H1 (cell line): Measurements from ENCODE around the gene DAZAP1. TPM values are rescaled to one million over a fixed set of nuclear protein-coding genes. Genes with fewer than 3 reads are reported as not detected.

Experiments used
- CTCF ChIA-PET: fragments of 300-600 bp; sonication (Branson Sonifier 250); formaldehyde crosslinking; loops from one replicate; lab custom pipeline; 2021; ENCODE audit not compliant: partially characterized antibody; lab: Charles Lee
- POLR2A ChIA-PET: fragments of 300-600 bp; sonication (Branson Sonifier 250); formaldehyde crosslinking; loops from one replicate; lab custom pipeline; 2021; ENCODE audit warnings: inconsistent platforms; ENCODE audit not compliant: partially characterized antibody; lab: Charles Lee
- DNase-seq, 2 experiments: peaks; one replicate each; pipeline versions ENCODE4 v3.0.0 to v3.0.0-alpha.2; 2010 to 2022; ENCODE audit warnings: low spot score in 2 of 2, low read depth in 1 of 2, mixed read lengths in 1 of 2
- FAIRE-seq: peaks from 2 replicates; lab custom pipeline; 2011; peaks lifted over from hg19 to GRCh38; lab: Jason Lieb, UNC
- H2AFZ ChIP-seq: 2 replicates; pipeline ENCODE4 v1.8.1; 2012; ENCODE audit warnings: low read length, inconsistent platforms
- H2AK5ac ChIP-seq: 2 replicates; pipeline ENCODE4 v1.6.1; 2013; ENCODE audit warnings: low read depth, low read length
- H2BK120ac ChIP-seq: replicated peaks from 2 replicates; pipeline ENCODE3; 2013; ENCODE audit warnings: low read depth, low read length, inconsistent platforms
- H2BK12ac ChIP-seq: 2 replicates; pipeline ENCODE4 v1.6.1; 2013; ENCODE audit warnings: low read depth, low read length
- H2BK15ac ChIP-seq: 2 replicates; pipeline ENCODE4 v1.6.1; 2013; ENCODE audit warnings: low read length
- H2BK20ac ChIP-seq: 2 replicates; pipeline ENCODE4 v1.6.1; 2013; ENCODE audit warnings: low read length
- H2BK5ac ChIP-seq: 2 replicates; pipeline ENCODE4 v1.6.1; 2013; ENCODE audit warnings: low read depth, low read length
- H3K14ac ChIP-seq: 2 replicates; pipeline ENCODE4 v1.6.1; 2013; ENCODE audit warnings: inconsistent platforms; ENCODE audit not compliant: insufficient read length
- H3K18ac ChIP-seq: 2 replicates; pipeline ENCODE4 v1.6.1; 2013; ENCODE audit warnings: low read length; ENCODE audit errors: extremely low read depth
- H3K23ac ChIP-seq: 2 replicates; pipeline ENCODE4 v1.6.1; 2013; ENCODE audit warnings: inconsistent platforms; ENCODE audit not compliant: insufficient read length
- H3K23me2 ChIP-seq: 2 replicates; pipeline ENCODE4 v1.6.1; 2013; ENCODE audit warnings: low read depth, low read length
- H3K27ac ChIP-seq: 2 replicates; pipeline ENCODE4 v1.6.1; 2011; ENCODE audit warnings: low read depth, low read length, inconsistent platforms
- H3K27me3 ChIP-seq, 4 experiments: replicated peaks in 1 of 4; 1 replicate in 1 of 4; 2 replicates in 3 of 4; pipeline versions ENCODE4 v1.6.1 to v1.8.1; 2011 to 2013; ENCODE audit warnings: low read length in 3 of 4, mild to moderate bottlenecking in 3 of 4, inconsistent platforms in 2 of 4, mixed read lengths in 2 of 4, moderate library complexity in 1 of 4; ENCODE audit not compliant: control insufficient read depth in 3 of 4, insufficient read depth in 3 of 4; ENCODE audit errors: extremely low read depth in 1 of 4
- H3K36me3 ChIP-seq, 4 experiments: 2 replicates each; pipeline versions ENCODE4 v1.6.1 to v1.8.1; 2011 to 2013; ENCODE audit warnings: mild to moderate bottlenecking in 4 of 4, low read length in 3 of 4, moderate library complexity in 2 of 4, control low read depth in 1 of 4, inconsistent platforms in 1 of 4; ENCODE audit not compliant: insufficient read depth in 4 of 4, control insufficient read depth in 2 of 4
- H3K4ac ChIP-seq: replicated peaks from 2 replicates; pipeline ENCODE3; 2013; ENCODE audit warnings: low read length, low read depth, mixed read lengths, inconsistent platforms; ENCODE audit not compliant: insufficient read length
- H3K4me1 ChIP-seq, 4 experiments: replicated peaks in 1 of 4; 1 replicate in 1 of 4; 2 replicates in 3 of 4; pipeline versions ENCODE4 v1.6.1 to v1.8.1; 2011 to 2013; ENCODE audit warnings: low read length in 3 of 4, inconsistent platforms in 2 of 4, mixed read lengths in 1 of 4; ENCODE audit not compliant: insufficient read depth in 4 of 4, control insufficient read depth in 3 of 4
- H3K4me2 ChIP-seq, 2 experiments: 2 replicates each; pipeline versions ENCODE4 v1.6.1 to v1.8.1; 2011 to 2013; ENCODE audit warnings: low read depth in 2 of 2, low read length in 2 of 2, control low read depth in 1 of 2, inconsistent platforms in 1 of 2, mild to moderate bottlenecking in 1 of 2; ENCODE audit not compliant: insufficient read depth in 1 of 2
- H3K4me3 ChIP-seq, 4 experiments: fragments of 200-600, 300-600 bp in 1 of 4; sonication (generic), shearing (Covaris generic), sonication (Bioruptor Twin) in 1 of 4; 2 replicates each; pipeline versions ENCODE4 v1.5.1 to v1.8.1; 2011 to 2016; ENCODE audit warnings: low read length in 4 of 4, low read depth in 3 of 4, control low read depth in 2 of 4, inconsistent platforms in 2 of 4, mild to moderate bottlenecking in 2 of 4, mixed read lengths in 1 of 4, moderate library complexity in 1 of 4; ENCODE audit not compliant: insufficient read depth in 2 of 4; ENCODE audit errors: extremely low read depth in 1 of 4
- H3K56ac ChIP-seq: replicated peaks from 2 replicates; pipeline ENCODE3; 2013; ENCODE audit warnings: low read depth, mild to moderate bottlenecking, mixed read lengths, low read length, inconsistent platforms; ENCODE audit not compliant: insufficient read length
- H3K79me1 ChIP-seq: 2 replicates; pipeline ENCODE4 v1.6.1; 2013; ENCODE audit warnings: low read depth, low read length, control low read depth
- H3K79me2 ChIP-seq, 2 experiments: 2 replicates each; pipeline versions ENCODE4 v1.6.1 to v1.8.1; 2012 to 2013; ENCODE audit warnings: low read length in 2 of 2, mild to moderate bottlenecking in 2 of 2, inconsistent platforms in 1 of 2; ENCODE audit not compliant: insufficient read depth in 2 of 2, control insufficient read depth in 1 of 2
- H3K9ac ChIP-seq, 4 experiments: replicated peaks in 1 of 4; 1 replicate in 1 of 4; 2 replicates in 3 of 4; pipeline versions ENCODE4 v1.6.1 to v1.8.1; 2011 to 2013; ENCODE audit warnings: low read depth in 3 of 4, low read length in 3 of 4, control low read depth in 2 of 4, mild to moderate bottlenecking in 2 of 4, moderate library complexity in 2 of 4, inconsistent platforms in 1 of 4; ENCODE audit errors: extremely low read depth in 1 of 4
- H3K9me3 ChIP-seq, 2 experiments: 2 replicates each; pipeline versions ENCODE4 v1.6.1 to v1.8.1; 2012 to 2013; ENCODE audit warnings: mild to moderate bottlenecking in 2 of 2, moderate library complexity in 2 of 2, control low read depth in 1 of 2, inconsistent platforms in 1 of 2, low read depth in 1 of 2, low read length in 1 of 2, mixed read lengths in 1 of 2; ENCODE audit not compliant: insufficient read depth in 2 of 2
- H4K20me1 ChIP-seq, 2 experiments: replicated peaks in 1 of 2; 2 replicates each; pipeline versions ENCODE3 to v1.8.1; 2011 to 2013; ENCODE audit warnings: inconsistent platforms in 2 of 2, low read length in 2 of 2, mild to moderate bottlenecking in 1 of 2; ENCODE audit not compliant: insufficient read depth in 2 of 2, control insufficient read depth in 1 of 2
- H4K5ac ChIP-seq: 2 replicates; pipeline ENCODE4 v1.6.1; 2013; ENCODE audit warnings: low read length, low read depth, mixed read lengths, inconsistent platforms; ENCODE audit not compliant: insufficient read length
- H4K8ac ChIP-seq: 2 replicates; pipeline ENCODE4 v1.8.0; 2013; ENCODE audit warnings: mild to moderate bottlenecking, moderate library complexity, low read length, inconsistent platforms; ENCODE audit not compliant: insufficient read depth; ENCODE audit errors: extremely low read depth
- H4K91ac ChIP-seq: replicated peaks from 2 replicates; pipeline ENCODE3; 2013; ENCODE audit warnings: low read length, mixed read lengths, inconsistent platforms; ENCODE audit not compliant: insufficient read length
- POLR2AphosphoS5 ChIP-seq: IDR thresholded peaks from 2 replicates; pipeline ENCODE4 v1.6.1; 2011; ENCODE audit warnings: low read depth, low read length
- SIRT6 ChIP-seq: IDR thresholded peaks from one replicate; pipeline ENCODE4 v1.7.1; 2012; ENCODE audit warnings: low read length, inconsistent platforms
- SIX5 ChIP-seq: IDR thresholded peaks from 2 replicates; pipeline ENCODE4 v1.6.1; 2011; ENCODE audit warnings: mild to moderate bottlenecking, low read depth, low read length
- TBP ChIP-seq: IDR thresholded peaks from 2 replicates; pipeline ENCODE4 v1.6.1; 2011; ENCODE audit warnings: low read depth, low read length, improper control_type of control experiment
- WGBS, 2 experiments: shearing (Covaris generic) in 1 of 2; methylation state at CpG; one replicate each; pipeline versions ENCODE4 v1.1.6 to v1.1.7; 2013 to 2015; ENCODE audit warnings: low lambda C conversion rate in 2 of 2, mixed read lengths in 2 of 2, inconsistent platforms in 1 of 2, low coverage in 1 of 2, missing lambda C conversion rate in 1 of 2; ENCODE audit not compliant: insufficient replicate concordance in 2 of 2, insufficient coverage in 1 of 2, insufficient read length in 1 of 2; ENCODE audit errors: extremely low coverage in 1 of 2, missing lambda C conversion rate in 1 of 2; 5-methylcytosine and 5-hydroxymethylcytosine counted together
- polyA plus RNA-seq, 7 experiments: library from polyadenylated mRNA; depleted of rRNA in 3 of 7; stranded (reverse) in 5 of 7; unstranded in 2 of 7; fragments of >200 nt in 5 of 7; fragments of 200-250 nt in 2 of 7; gene quantifications; 1 replicate in 5 of 7; 2 replicates in 1 of 7; 4 replicates in 1 of 7; pipeline versions ENCODE4 v1.2.1 to v1.2.3, GENCODE V29; 2011 to 2013; ENCODE audit warnings: missing spikeins in 2 of 7, mixed read lengths in 2 of 7
- total RNA-seq: library from RNA; stranded (reverse); fragmentation: NEBNext Ultra II Directional; extraction: Animal tissue kit (Norgen Biotek cat#: 25700); gene quantifications from 2 replicates; pipeline ENCODE4 v1.2.1, GENCODE V29; 2021
- TF ChIP-seq, protein P1 (sequence below): IDR thresholded peaks from 2 replicates; pipeline ENCODE4 v1.6.1; 2011; ENCODE audit warnings: low read depth, mild to moderate bottlenecking, low read length; ENCODE audit not compliant: insufficient read depth

The DAZAP1 gene
- total and polyA plus RNA-seq, 2 of the 8 experiments (the other 6 are each of a cell fraction or from before 2014, with no cell fraction given): 79.6 to 341 TPM

DNA sequence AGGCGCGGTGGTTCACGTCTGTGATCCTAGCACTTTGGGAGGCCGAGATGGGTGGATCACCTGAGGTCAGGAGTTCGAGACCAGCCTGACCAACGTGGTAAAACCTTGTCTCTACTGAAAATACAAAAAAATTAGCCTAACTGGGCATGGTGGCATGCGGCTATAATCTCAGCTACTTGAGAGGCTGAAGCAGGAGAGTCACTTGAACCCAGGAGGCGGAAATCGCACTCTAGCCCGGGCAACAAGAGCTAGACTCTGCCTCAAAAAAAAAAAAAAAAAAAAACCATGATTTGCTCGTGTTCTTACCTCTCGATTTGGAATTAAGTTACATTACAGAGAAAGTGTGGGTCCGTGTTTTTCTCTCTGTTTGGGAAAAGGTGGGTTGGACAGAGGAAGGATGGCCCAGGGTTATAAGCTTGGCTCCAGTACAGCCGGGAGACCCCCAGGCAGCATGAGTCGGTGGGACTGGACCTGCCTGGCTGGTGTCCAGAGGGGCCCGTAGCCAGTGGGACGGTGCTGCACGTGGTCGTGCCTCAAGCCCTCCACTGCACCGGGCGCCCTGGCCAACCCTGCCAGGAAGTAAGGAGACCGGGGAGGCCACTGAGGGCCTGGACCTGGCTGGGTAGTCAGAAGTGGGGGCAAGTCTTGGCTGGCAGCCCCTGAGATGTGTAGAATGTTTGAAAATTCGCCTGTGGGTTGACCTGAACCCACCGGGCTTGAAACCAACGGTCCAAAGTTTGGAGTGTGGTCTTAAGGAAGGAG, 34.5 kb downstream of the DAZAP1 start:
- no peaks in the 10 kb centered on the region for H3K9me3 ChIP-seq
- H3K79me2 ChIP-seq: peaks cover 2 to 24% of the 10 kb centered on the region in 2 experiments; a peak in 3 of 4 replicates
- no peak overlapping the region for H3K27ac ChIP-seq
- no peak overlapping the region for H4K91ac ChIP-seq
- H4K5ac ChIP-seq: no peak overlapping the region
- H3K56ac ChIP-seq: no peak overlapping the region
- H3K14ac ChIP-seq: no peak overlapping the region
- H2AFZ ChIP-seq: no peak overlapping the region
- H3K4me1 ChIP-seq: peaks cover 0 to 17% (median 6%) of the 10 kb centered on the region in 4 experiments; a peak in 5 of 7 replicates
- H3K4me2 ChIP-seq: no peak overlapping the region
- H3K36me3 ChIP-seq: peaks cover 26 to 37% (median 29%) of the 10 kb centered on the region in 4 experiments
- H2BK15ac ChIP-seq: no peak overlapping the region
- no peak overlapping the region for H3K23ac ChIP-seq
- TF ChIP-seq SIX5 (no peak), POLR2AphosphoS5 (peak; percentile 79), SIRT6 (peak; percentile 18), TBP (no peak)
- TF ChIP-seq, protein P1, sequence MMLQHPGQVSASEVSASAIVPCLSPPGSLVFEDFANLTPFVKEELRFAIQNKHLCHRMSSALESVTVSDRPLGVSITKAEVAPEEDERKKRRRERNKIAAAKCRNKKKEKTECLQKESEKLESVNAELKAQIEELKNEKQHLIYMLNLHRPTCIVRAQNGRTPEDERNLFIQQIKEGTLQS: no peak
- H3K79me1 ChIP-seq: peaks cover 4% of the 10 kb centered on the region
- no peak overlapping the region for H3K9ac ChIP-seq
- no peak overlapping the region for H2BK120ac ChIP-seq
- H3K23me2 ChIP-seq: peaks cover 6% of the 10 kb centered on the region; the same call in 1 of the 2 replicates
- peaks cover 5 to 11% (median 10%) of the 10 kb centered on the region in 4 experiments for H3K27me3 ChIP-seq
- H2BK20ac ChIP-seq: no peak overlapping the region
- no peak overlapping the region for H3K18ac ChIP-seq
- H2BK12ac ChIP-seq: no peak overlapping the region
- WGBS, 2 experiments: 93% methylated on average over 24 of the region's 25 CpGs; no CpG with 5 or more reads in 1 of the 2 experiments
- H3K4ac ChIP-seq: no peak overlapping the region
- peaks cover 21 to 23% of the 10 kb centered on the region in 2 experiments for H4K20me1 ChIP-seq
- H2AK5ac ChIP-seq: no peak overlapping the region
- ChIA-PET POLR2A (interaction anchor here (0.5 to 7.6 kb wide), 14 partner anchors 9 to 1328 kb away, joined by 3 to 109 read pairs (median 5); partner anchors contain the start of gene APC2), CTCF (interaction anchor here (5.6 kb wide), 1 partner anchor 13 kb away, joined by 54 read pairs; no protein-coding TSS in a partner anchor)
- H4K8ac ChIP-seq: no peak overlapping the region
- no peak overlapping the region for H2BK5ac ChIP-seq
- DNase-seq: no peak
- FAIRE-seq: no peak
- no peak overlapping the region for H3K4me3 ChIP-seq
